ENCODE data around the gene TMEM106C. TPM values are rescaled to one million over a fixed set of nuclear protein-coding genes. Genes with fewer than 3 reads are reported as not detected.

TMEM106C gene
- total and polyA plus RNA-seq, 10 of the 15 experiments (the other 5 are each of a cell fraction or from before 2014, with no cell fraction given): 90.2 to 280 (median 161) TPM

DNA sequence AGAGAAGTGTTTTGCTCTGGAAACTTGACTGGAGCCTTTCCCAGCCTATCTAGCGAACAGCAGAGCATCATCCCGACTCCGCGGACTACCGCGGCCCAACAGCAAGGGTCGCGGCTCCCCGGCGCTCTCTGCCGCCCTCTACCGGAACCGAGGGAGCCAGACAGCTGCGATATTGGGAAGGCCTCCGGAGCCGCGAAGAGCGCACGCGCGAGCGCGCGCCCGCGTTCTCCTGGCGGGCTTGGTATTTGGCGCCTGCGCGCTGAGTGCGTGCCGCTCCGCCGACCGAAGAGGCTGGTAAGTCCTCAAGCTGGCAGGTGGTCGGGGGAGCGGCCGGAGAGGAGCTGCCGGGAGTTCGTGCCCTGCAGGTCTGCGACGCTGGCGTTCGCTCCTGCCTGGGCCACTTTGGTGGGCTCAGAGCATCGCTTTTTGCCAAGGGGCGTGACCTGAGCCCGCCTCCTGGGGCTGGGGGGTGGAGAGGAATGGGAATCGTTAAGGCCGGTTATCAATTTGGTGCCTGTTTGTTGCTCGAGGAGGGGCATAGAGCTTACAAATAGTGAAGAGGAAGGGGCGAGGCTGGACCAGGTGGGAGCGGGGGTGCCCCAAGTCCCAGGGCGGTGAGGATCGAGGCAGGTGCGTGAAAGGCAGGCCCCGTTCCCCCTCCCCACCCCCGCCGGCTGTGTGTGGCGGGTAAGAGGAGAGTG is at the start of gene TMEM106C (continued):
- peak; percentile 98 to 99 (median 99); a peak in 5 of 6 replicates for TF ChIP-seq CTCF (IDR thresholded peaks at IDR 0.05 in 2 of 3, conservative IDR thresholded peaks at IDR 0.05 in 1 of 3; ENCODE audit: control insufficient read depth in 2 of 3, extremely low read depth in 1 of 3, insufficient read depth in 1 of 3, low read depth in 3 of 3, low read length in 3 of 3)
- no peak for TF ChIP-seq ATF2 (IDR thresholded peaks at IDR 0.05; ENCODE audit: low read length)
- TF ChIP-seq BCLAF1 (IDR thresholded peaks at IDR 0.05): no peak
- TF ChIP-seq RELA (IDR thresholded peaks at IDR 0.05; ENCODE audit: borderline replicate concordance, partially characterized antibody): peak; percentile 64
- TF ChIP-seq GATAD2B (conservative IDR thresholded peaks at IDR 0.05; ENCODE audit: low read depth): peak; percentile 50; the same call in 1 of the 2 replicates
- no peak for TF ChIP-seq ZNF274 (IDR thresholded peaks at IDR 0.05; ENCODE audit: insufficient read depth, insufficient read length)
- peak; percentile 80 for TF ChIP-seq NRF1 (conservative IDR thresholded peaks at IDR 0.05; ENCODE audit: low read depth, low read length)
- no peak for TF ChIP-seq HDAC6 (IDR thresholded peaks at IDR 0.05; ENCODE audit: unreplicated experiment)
- TF ChIP-seq BRCA1 (IDR thresholded peaks at IDR 0.05; ENCODE audit: low read depth, low read length): no peak
- no peak for TF ChIP-seq MTA2 (IDR thresholded peaks at IDR 0.05; ENCODE audit: low read depth)
- no peak for TF ChIP-seq SUZ12 (IDR thresholded peaks at IDR 0.05; ENCODE audit: unreplicated experiment)
- TF ChIP-seq JUNB (IDR thresholded peaks at IDR 0.05): no peak
- peak; percentile 61; the same call in 1 of the 2 replicates for TF ChIP-seq ASH2L (IDR thresholded peaks at IDR 0.05; ENCODE audit: borderline replicate concordance, low read depth)
- TF ChIP-seq, protein P1, sequence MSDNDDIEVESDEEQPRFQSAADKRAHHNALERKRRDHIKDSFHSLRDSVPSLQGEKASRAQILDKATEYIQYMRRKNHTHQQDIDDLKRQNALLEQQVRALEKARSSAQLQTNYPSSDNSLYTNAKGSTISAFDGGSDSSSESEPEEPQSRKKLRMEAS (IDR thresholded peaks at IDR 0.05; ENCODE audit: low read depth, low read length): no peak

Measured in GM12878 (cell line).